KMS-11 (cell line): ENCODE measurements around the gene NDEL1.

ENCODE experiments used
- H2AFZ ChIP-seq: fragments of 200-600 bp; sonication (generic); 2 replicates; pipeline ENCODE4 v1.6.1; 2016; ENCODE audit warnings: antibody characterized with exemption, mixed run types, low read depth
- H3K27ac ChIP-seq: fragments of 200-600 bp; sonication (generic); 2 replicates; pipeline ENCODE4 v1.6.1; 2016; ENCODE audit warnings: mild to moderate bottlenecking, mixed run types
- H3K27me3 ChIP-seq: fragments of 200-600 bp; sonication (generic); 2 replicates; pipeline ENCODE4 v1.6.1; 2017; ENCODE audit warnings: mild to moderate bottlenecking, low read depth, mixed run types, moderate library complexity; ENCODE audit not compliant: insufficient read depth
- H3K36me3 ChIP-seq: fragments of 200-600 bp; sonication (generic); 2 replicates; pipeline ENCODE4 v1.6.1; 2017; ENCODE audit warnings: mild to moderate bottlenecking, mixed run types; ENCODE audit not compliant: insufficient read depth
- H3K4me1 ChIP-seq: fragments of 200-600 bp; sonication (generic); 2 replicates; pipeline ENCODE4 v1.6.1; 2016; ENCODE audit warnings: mild to moderate bottlenecking, low read depth, mixed run types; ENCODE audit not compliant: poor library complexity, severe bottlenecking
- H3K4me2 ChIP-seq: fragments of 200-600 bp; sonication (generic); 2 replicates; pipeline ENCODE4 v1.7.0; 2016; ENCODE audit warnings: mild to moderate bottlenecking, mixed run types
- H3K4me3 ChIP-seq: fragments of 200-600 bp; sonication (generic); IDR thresholded peaks from 2 replicates; pipeline ENCODE4 v1.6.1; 2017; ENCODE audit warnings: low read depth, low read length, mixed read lengths; ENCODE audit not compliant: insufficient read depth
- H3K79me2 ChIP-seq: fragments of 200-600 bp; sonication (generic); 2 replicates; pipeline ENCODE4 v1.6.1; 2016; ENCODE audit warnings: low read depth, mixed run types; ENCODE audit not compliant: insufficient read depth
- H3K9ac ChIP-seq: fragments of 200-600 bp; sonication (generic); 2 replicates; pipeline ENCODE4 v1.6.1; 2016; ENCODE audit warnings: mild to moderate bottlenecking, mixed run types
- H4K20me1 ChIP-seq: fragments of 200-600 bp; sonication (generic); 2 replicates; pipeline ENCODE4 v1.6.1; 2016; ENCODE audit warnings: mild to moderate bottlenecking, mixed run types; ENCODE audit not compliant: insufficient read depth
- TF ChIP-seq, protein P1 (sequence below): fragments of 200-600 bp; sonication (generic); conservative IDR thresholded peaks from 2 replicates; pipeline ENCODE4 v1.6.1; 2017; ENCODE audit warnings: low read depth, mild to moderate bottlenecking, antibody characterized with exemption, low read length, moderate library complexity, mixed read lengths

The NDEL1 gene

DNA sequence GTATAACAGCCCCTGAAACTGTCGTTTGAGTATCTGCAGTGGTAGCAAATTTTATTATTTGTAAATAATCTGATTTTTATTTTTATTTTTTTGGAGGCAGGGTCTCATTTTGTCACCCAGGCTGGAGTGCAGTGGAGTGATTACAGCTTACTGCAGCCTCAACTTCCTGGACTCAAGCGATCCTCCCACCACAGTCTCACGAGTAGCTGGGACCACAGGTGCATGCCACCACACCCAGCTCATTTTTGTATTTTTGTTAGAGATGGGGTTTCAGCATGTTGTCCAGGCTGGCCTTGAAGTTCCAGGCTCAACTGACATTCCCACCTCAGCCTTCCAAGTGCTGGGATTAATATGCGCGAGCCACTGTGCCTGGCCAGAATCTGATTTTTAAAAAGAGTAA lies 2.8 kb downstream of the NDEL1 start:
- no peaks in the 10 kb centered on the region for H3K4me1 ChIP-seq
- TF ChIP-seq, protein P1, sequence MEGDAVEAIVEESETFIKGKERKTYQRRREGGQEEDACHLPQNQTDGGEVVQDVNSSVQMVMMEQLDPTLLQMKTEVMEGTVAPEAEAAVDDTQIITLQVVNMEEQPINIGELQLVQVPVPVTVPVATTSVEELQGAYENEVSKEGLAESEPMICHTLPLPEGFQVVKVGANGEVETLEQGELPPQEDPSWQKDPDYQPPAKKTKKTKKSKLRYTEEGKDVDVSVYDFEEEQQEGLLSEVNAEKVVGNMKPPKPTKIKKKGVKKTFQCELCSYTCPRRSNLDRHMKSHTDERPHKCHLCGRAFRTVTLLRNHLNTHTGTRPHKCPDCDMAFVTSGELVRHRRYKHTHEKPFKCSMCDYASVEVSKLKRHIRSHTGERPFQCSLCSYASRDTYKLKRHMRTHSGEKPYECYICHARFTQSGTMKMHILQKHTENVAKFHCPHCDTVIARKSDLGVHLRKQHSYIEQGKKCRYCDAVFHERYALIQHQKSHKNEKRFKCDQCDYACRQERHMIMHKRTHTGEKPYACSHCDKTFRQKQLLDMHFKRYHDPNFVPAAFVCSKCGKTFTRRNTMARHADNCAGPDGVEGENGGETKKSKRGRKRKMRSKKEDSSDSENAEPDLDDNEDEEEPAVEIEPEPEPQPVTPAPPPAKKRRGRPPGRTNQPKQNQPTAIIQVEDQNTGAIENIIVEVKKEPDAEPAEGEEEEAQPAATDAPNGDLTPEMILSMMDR: no peak
- H3K4me2 ChIP-seq: no peak overlapping the region
- H2AFZ ChIP-seq: no peak overlapping the region
- H3K4me3 ChIP-seq: no peak overlapping the region
- H3K27ac ChIP-seq: no peak overlapping the region
- peaks cover 20% of the 10 kb centered on the region for H3K79me2 ChIP-seq
- no peaks in the 10 kb centered on the region for H3K27me3 ChIP-seq
- H4K20me1 ChIP-seq: no peaks in the 10 kb centered on the region
- H3K9ac ChIP-seq: no peak overlapping the region
- no peaks in the 10 kb centered on the region for H3K36me3 ChIP-seq

DNA sequence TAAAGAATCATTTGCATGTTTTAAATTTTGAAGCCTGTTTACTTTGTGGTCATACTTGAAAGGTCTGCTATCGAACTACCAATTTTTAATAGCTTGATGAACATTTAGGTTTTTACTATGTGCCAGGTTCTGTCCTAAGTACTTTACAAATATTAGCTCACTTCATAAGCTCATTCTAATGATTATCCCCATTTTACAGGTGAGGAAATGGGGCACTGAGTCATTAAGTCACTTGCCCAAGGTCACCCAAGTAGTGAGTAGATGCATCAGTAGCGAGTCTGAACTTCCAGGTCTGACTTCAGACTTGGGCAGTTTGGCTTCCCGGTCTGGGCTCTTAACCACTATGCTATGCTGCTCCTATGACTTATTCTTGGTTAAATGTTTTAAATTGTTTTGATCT lies 4.0 kb downstream of the NDEL1 start:
- Histone ChIP-seq H3K9ac (no peak overlapping the region), H3K4me1 (no peaks in the 10 kb centered on the region), H2AFZ (no peak overlapping the region), H3K36me3 (no peaks in the 10 kb centered on the region), H3K4me2 (no peak overlapping the region), H3K79me2 (peaks cover 20% of the 10 kb centered on the region), H3K27me3 (no peaks in the 10 kb centered on the region), H3K27ac (no peak overlapping the region), H4K20me1 (no peaks in the 10 kb centered on the region), H3K4me3 (no peak overlapping the region)
- TF ChIP-seq, protein P1: no peak

DNA sequence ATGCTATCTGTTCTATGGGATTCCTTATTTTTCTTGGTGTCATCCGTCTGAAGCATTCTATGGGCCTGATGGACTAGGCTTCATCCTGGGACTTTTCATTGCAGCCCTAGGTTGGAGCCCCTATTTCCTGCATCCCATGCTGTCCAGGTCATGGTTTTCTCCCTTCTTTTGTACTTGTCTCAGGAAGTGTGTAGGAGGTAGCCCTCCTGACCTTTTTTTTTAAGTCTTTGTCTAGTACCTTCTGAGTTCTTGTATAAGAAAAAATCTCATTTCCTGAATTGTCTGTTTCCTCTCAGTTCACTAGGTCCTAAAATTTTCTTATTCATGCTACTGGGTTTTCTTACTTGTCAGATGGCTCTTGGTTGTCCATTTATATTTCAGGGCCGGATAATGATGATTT lies 6.0 kb downstream of the NDEL1 start:
- Histone ChIP-seq H3K79me2 (peaks cover 19% of the 10 kb centered on the region), H3K4me1 (no peaks in the 10 kb centered on the region), H3K9ac (no peak overlapping the region), H3K36me3 (no peaks in the 10 kb centered on the region), H3K4me3 (no peak overlapping the region), H3K27ac (no peak overlapping the region), H3K4me2 (no peak overlapping the region), H2AFZ (no peak overlapping the region), H3K27me3 (no peaks in the 10 kb centered on the region), H4K20me1 (no peaks in the 10 kb centered on the region)
- TF ChIP-seq, protein P1: no peak

DNA sequence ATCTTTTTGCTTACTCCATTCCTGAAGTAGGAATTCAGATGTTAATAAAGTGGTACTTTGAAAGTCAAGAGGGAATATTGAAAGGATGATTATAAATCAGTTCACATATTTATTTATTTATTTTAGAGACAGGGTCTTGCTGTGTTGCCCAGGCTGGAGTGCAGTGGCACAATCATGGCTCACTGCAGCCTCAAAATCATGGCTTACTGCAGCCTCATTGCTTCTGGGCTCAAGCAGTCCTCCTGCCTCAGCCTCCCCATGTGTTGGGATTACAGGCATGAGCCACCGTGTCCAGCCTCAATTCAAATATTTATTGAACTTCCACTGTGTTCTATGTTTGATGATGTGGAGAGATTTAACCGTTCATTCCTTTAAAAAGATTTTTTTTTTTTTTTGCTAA lies 6.6 kb downstream of the NDEL1 start:
- no peaks in the 10 kb centered on the region for H4K20me1 ChIP-seq
- H3K36me3 ChIP-seq: no peaks in the 10 kb centered on the region
- H3K4me2 ChIP-seq: no peak overlapping the region
- H3K27me3 ChIP-seq: no peaks in the 10 kb centered on the region
- no peak overlapping the region for H3K27ac ChIP-seq
- no peak overlapping the region for H3K9ac ChIP-seq
- TF ChIP-seq, protein P1: no peak
- no peaks in the 10 kb centered on the region for H3K4me1 ChIP-seq
- H3K4me3 ChIP-seq: no peak overlapping the region
- peaks cover 13% of the 10 kb centered on the region for H3K79me2 ChIP-seq
- no peak overlapping the region for H2AFZ ChIP-seq
